Panc1 (cell line): ENCODE results near the gene OR4D10. TPM values are rescaled to one million over a fixed set of nuclear protein-coding genes. Genes with fewer than 3 reads are reported as not detected.

Experiments used
- ATAC-seq: fragments of 200-7000 bp; cut with Tn5 transposase; 2 replicates; pipeline ENCODE4 v1.9.1; 2020; ENCODE audit warnings: mild to moderate bottlenecking, moderate library complexity
- BruUV-seq: library from RNA; stranded (reverse); fragments of 400-500 nt; replicated peaks from 2 replicates; lab custom pipeline; 2021; lab: Mats Ljungman, UMichigan
- CTCF ChIA-PET: fragments of 300-600 bp; sonication (Branson Sonifier 250); formaldehyde crosslinking; loops from one replicate; lab custom pipeline; 2022; ENCODE audit warnings: antibody characterized with exemption; lab: Charles Lee
- POLR2A ChIA-PET: fragments of 300-600 bp; sonication (Branson Sonifier 250); formaldehyde crosslinking; loops from one replicate; lab custom pipeline; 2022; ENCODE audit warnings: antibody characterized with exemption; lab: Charles Lee
- DNase-seq: peaks from one replicate; pipeline ENCODE4 v3.0.0-alpha.2; 2010; ENCODE audit warnings: low read depth, low spot score
- H3K27ac ChIP-seq: 2 replicates; pipeline ENCODE4 v1.5.1; 2011; ENCODE audit warnings: mild to moderate bottlenecking, low read length, inconsistent platforms
- H3K27me3 ChIP-seq: fragments of 200-500 bp; sonication (Bioruptor generic); 2 replicates; pipeline ENCODE4 v1.6.0; 2014; ENCODE audit warnings: low read length, inconsistent platforms; ENCODE audit not compliant: control insufficient read depth, insufficient read depth
- H3K36me3 ChIP-seq: fragments of 200-500 bp; sonication (Bioruptor generic); 2 replicates; pipeline ENCODE4 v1.5.1; 2014; ENCODE audit warnings: inconsistent platforms, mild to moderate bottlenecking, low read length, moderate library complexity; ENCODE audit not compliant: control insufficient read depth, insufficient read depth
- H3K4me1 ChIP-seq: 2 replicates; pipeline ENCODE4 v1.5.1; 2011; ENCODE audit warnings: inconsistent platforms, mild to moderate bottlenecking, low read length, moderate library complexity; ENCODE audit not compliant: control insufficient read depth, insufficient read depth
- H3K4me3 ChIP-seq, 2 experiments: 2 replicates each; pipeline ENCODE4 v1.5.1; 2011 to 2012; ENCODE audit warnings: low read depth in 2 of 2, low read length in 2 of 2, mild to moderate bottlenecking in 2 of 2, inconsistent platforms in 1 of 2, moderate library complexity in 1 of 2
- H3K9me3 ChIP-seq: fragments of 200-500 bp; sonication (Bioruptor generic); 2 replicates; pipeline ENCODE4 v1.5.1; 2014; ENCODE audit warnings: low read depth, mild to moderate bottlenecking, inconsistent platforms, low read length, moderate library complexity; ENCODE audit not compliant: control insufficient read depth, insufficient read depth
- CTCF ChIP-seq: fragments of 450-650 bp; IDR thresholded peaks from 2 replicates; pipeline ENCODE4 v1.5.1; 2017; ENCODE audit warnings: mild to moderate bottlenecking
- POLR2AphosphoS5 ChIP-seq: IDR thresholded peaks from 2 replicates; pipeline ENCODE4 v1.6.1; 2012; ENCODE audit warnings: mild to moderate bottlenecking, low read depth, low read length, moderate library complexity
- REST ChIP-seq, 2 experiments: IDR thresholded peaks; 2 replicates each; pipeline ENCODE4 v1.6.1; 2011 to 2012; ENCODE audit warnings: low read depth in 2 of 2, control low read depth in 1 of 2, low read length in 1 of 2, mild to moderate bottlenecking in 1 of 2, moderate library complexity in 1 of 2; ENCODE audit not compliant: insufficient read depth in 1 of 2
- SIN3A ChIP-seq: IDR thresholded peaks from 2 replicates; pipeline ENCODE4 v1.6.1; 2012; ENCODE audit warnings: low read depth, mild to moderate bottlenecking, low read length, moderate library complexity, borderline replicate concordance; ENCODE audit not compliant: insufficient read depth
- TCF7L2 ChIP-seq: IDR thresholded peaks from 2 replicates; pipeline ENCODE4 v1.6.1; 2011; ENCODE audit warnings: mild to moderate bottlenecking, low read depth, low read length, inconsistent platforms
- in situ Hi-C: cut with HindIII; loops from 2 replicates; pipeline ENCODE4 v1.10.0; 2016; ENCODE audit warnings: low sequenced_read_pairs, low pct_unique_long_range_greater_than_20kb
- intact Hi-C: fragments of 100-400 bp; cut with micrococcal nuclease; formaldehyde crosslinking; loops from one replicate; pipeline ENCODE4 v1.10.0; 2022; ENCODE audit not compliant: unreplicated experiment
- total RNA-seq: library from RNA; stranded (reverse); gene quantifications from one replicate; pipeline ENCODE4 v1.2.1, GENCODE V29; 2021; ENCODE audit not compliant: unreplicated experiment

The OR4D10 gene
- total RNA-seq, 1 experiment from 2014 or later = not detected

GRCh38 chr11:59480359-59480758 lies 7.2 kb downstream of the OR4D10 start:
- H3K27me3 ChIP-seq = peaks cover 4% of the 10 kb centered on the region; the same call in 1 of the 2 replicates
- no TSS peak for BruUV-seq
- no peaks in the 10 kb centered on the region for H3K4me1 ChIP-seq
- POLR2A ChIA-PET = interaction anchor here (0.5 kb wide), 1 partner anchor 19 kb away, joined by 3 read pairs; no protein-coding TSS in a partner anchor
- H3K4me3 ChIP-seq = no peak overlapping the region
- H3K27ac ChIP-seq = no peak overlapping the region
- intact Hi-C loops (no loop called here), in situ Hi-C loops (no loop called here)
- no peak for TF ChIP-seq POLR2AphosphoS5
- TF ChIP-seq CTCF = no peak
- TF ChIP-seq REST (IDR thresholded peaks at IDR 0.05; ENCODE audit: insufficient read depth in 1 of 2, low read depth in 2 of 2, low read length in 1 of 2) = no peak
- no peak for TF ChIP-seq SIN3A
- no peak for TF ChIP-seq TCF7L2
- DNase-seq = no peak
- no peaks in the 10 kb centered on the region for H3K9me3 ChIP-seq
- CTCF ChIA-PET = interaction anchor here (0.6 kb wide), 1 partner anchor 214 kb away, joined by 3 read pairs; no protein-coding TSS in a partner anchor
- no peak for ATAC-seq
- H3K36me3 ChIP-seq = no peaks in the 10 kb centered on the region

DNA sequence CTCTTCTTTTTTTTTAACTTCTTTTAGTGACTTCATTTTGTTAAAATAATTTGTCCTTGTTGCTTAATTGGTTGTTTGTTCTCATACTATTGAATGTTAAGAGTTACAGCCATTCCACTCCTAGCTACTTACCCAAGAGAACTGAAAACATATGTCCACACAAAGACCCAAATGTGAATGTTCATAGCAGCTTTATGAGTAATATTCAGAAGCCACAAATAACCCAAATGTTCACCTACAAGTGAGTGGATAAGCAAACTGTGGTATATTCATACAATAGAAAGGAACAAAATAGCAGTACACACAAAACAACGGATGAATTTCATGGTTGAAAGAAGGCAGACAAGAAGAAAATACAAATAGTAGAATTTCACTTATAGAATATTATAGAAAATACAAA lies 28.8 kb downstream of the OR4D10 start:
- H3K36me3 ChIP-seq = no peaks in the 10 kb centered on the region
- no peak for TF ChIP-seq POLR2AphosphoS5
- no peak for TF ChIP-seq CTCF
- TF ChIP-seq SIN3A = no peak
- no peak for TF ChIP-seq TCF7L2
- no peak for TF ChIP-seq REST (IDR thresholded peaks at IDR 0.05; ENCODE audit: insufficient read depth in 1 of 2, low read depth in 2 of 2, low read length in 1 of 2)
- intact Hi-C loops = no loop called here
- POLR2A ChIA-PET = no interaction called here
- no peak overlapping the region for H3K27ac ChIP-seq
- DNase-seq (no peak), ATAC-seq (no peak)
- H3K4me3 ChIP-seq = no peak overlapping the region
- CTCF ChIA-PET = no interaction called here
- no peaks in the 10 kb centered on the region for H3K4me1 ChIP-seq
- peaks cover 13% of the 10 kb centered on the region; the same call in 1 of the 2 replicates for H3K27me3 ChIP-seq
- BruUV-seq = no TSS peak
- in situ Hi-C loops = no loop called here
- H3K9me3 ChIP-seq = no peaks in the 10 kb centered on the region
